Vagina (tissue), 2 donors: Measurements from ENCODE around the gene MPC1. TPM values are rescaled to one million over a fixed set of nuclear protein-coding genes. Genes with fewer than 3 reads are reported as not detected.

ENCODE experiments used
- DNase-seq, 2 donors: peaks; one replicate each; pipeline ENCODE4 v3.0.0-alpha.2; 2017; ENCODE audit errors: extremely low spot score in 2 of 2
- H3K27ac ChIP-seq: fragments of 200-600 bp; sonication (generic); one replicate; pipeline ENCODE4 v1.5.1; 2019
- H3K27me3 ChIP-seq: fragments of 200-600 bp; sonication (generic); one replicate; pipeline ENCODE4 v1.5.1; 2019
- H3K36me3 ChIP-seq, 2 donors: fragments of 200-600 bp; sonication (generic); one replicate each; pipeline ENCODE4 v1.5.1; 2017 to 2019
- H3K4me1 ChIP-seq: fragments of 200-600 bp; sonication (generic); one replicate; pipeline ENCODE4 v1.5.1; 2019
- H3K4me3 ChIP-seq, 2 donors: fragments of 200-600 bp; sonication (generic); 1 replicate in 1 of 2; 2 replicates in 1 of 2; pipeline ENCODE4 v1.5.1; 2016 to 2019
- H3K9me3 ChIP-seq: fragments of 200-600 bp; sonication (generic); one replicate; pipeline ENCODE4 v1.5.1; 2019
- POLR2A ChIP-seq, 2 donors: fragments of 450-650 bp; IDR thresholded peaks; one replicate each; pipeline ENCODE4 v1.6.1; 2017; ENCODE audit warnings: antibody characterized with exemption in 2 of 2, mild to moderate bottlenecking in 2 of 2, moderate library complexity in 2 of 2
- POLR2AphosphoS5 ChIP-seq, 2 donors: sonication (generic); formaldehyde crosslinking; IDR thresholded peaks; one replicate each; pipeline ENCODE4 v1.9.0; 2017; ENCODE audit warnings: antibody characterized with exemption in 2 of 2, mild to moderate bottlenecking in 2 of 2, low read depth in 1 of 2; ENCODE audit not compliant: insufficient read depth in 1 of 2
- intact Hi-C: fragments of 100-400 bp; cut with DNase I; formaldehyde crosslinking; loops from one replicate; pipeline ENCODE4 v1.15.1; 2023
- total RNA-seq: library from RNA; depleted of rRNA; stranded (reverse); fragments of >200 nt; gene quantifications from one replicate; pipeline ENCODE4 v1.2.3, GENCODE V29; 2016
- TF ChIP-seq, protein P1 (sequence below), 3 experiments: fragments of 450-650 bp in 2 of 3; fragments of 200-600 bp in 1 of 3; sonication (generic) in 1 of 3; IDR thresholded peaks; one replicate each; pipeline ENCODE4 v1.5.1; 2017 to 2019; ENCODE audit warnings: antibody characterized with exemption in 3 of 3, mild to moderate bottlenecking in 2 of 3, moderate library complexity in 2 of 3

The MPC1 gene
- total RNA-seq, 1 donor from 2014 or later: 44.0 TPM

GRCh38 chr6:166318649-166319600 lies 63.8 kb downstream of the MPC1 start:
- DNase-seq: no peak
- H3K4me1 ChIP-seq: no peaks in the 10 kb centered on the region
- H3K9me3 ChIP-seq: no peaks in the 10 kb centered on the region
- no peak overlapping the region for H3K4me3 ChIP-seq
- TF ChIP-seq POLR2AphosphoS5 (IDR thresholded peaks at IDR 0.05; ENCODE audit: insufficient read depth in 1 of 2, low read depth in 1 of 2) (no peak), POLR2A (IDR thresholded peaks at IDR 0.05) (no peak)
- TF ChIP-seq, protein P1, sequence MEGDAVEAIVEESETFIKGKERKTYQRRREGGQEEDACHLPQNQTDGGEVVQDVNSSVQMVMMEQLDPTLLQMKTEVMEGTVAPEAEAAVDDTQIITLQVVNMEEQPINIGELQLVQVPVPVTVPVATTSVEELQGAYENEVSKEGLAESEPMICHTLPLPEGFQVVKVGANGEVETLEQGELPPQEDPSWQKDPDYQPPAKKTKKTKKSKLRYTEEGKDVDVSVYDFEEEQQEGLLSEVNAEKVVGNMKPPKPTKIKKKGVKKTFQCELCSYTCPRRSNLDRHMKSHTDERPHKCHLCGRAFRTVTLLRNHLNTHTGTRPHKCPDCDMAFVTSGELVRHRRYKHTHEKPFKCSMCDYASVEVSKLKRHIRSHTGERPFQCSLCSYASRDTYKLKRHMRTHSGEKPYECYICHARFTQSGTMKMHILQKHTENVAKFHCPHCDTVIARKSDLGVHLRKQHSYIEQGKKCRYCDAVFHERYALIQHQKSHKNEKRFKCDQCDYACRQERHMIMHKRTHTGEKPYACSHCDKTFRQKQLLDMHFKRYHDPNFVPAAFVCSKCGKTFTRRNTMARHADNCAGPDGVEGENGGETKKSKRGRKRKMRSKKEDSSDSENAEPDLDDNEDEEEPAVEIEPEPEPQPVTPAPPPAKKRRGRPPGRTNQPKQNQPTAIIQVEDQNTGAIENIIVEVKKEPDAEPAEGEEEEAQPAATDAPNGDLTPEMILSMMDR (IDR thresholded peaks at IDR 0.05): no peak
- H3K27ac ChIP-seq: no peak overlapping the region
- peaks cover 0 to 22% of the 10 kb centered on the region in 2 donors for H3K36me3 ChIP-seq
- H3K27me3 ChIP-seq: no peaks in the 10 kb centered on the region
- intact Hi-C loops: loop anchor here (10.0 kb wide), 1 partner anchor 76 kb away; no protein-coding TSS in a partner anchor

DNA sequence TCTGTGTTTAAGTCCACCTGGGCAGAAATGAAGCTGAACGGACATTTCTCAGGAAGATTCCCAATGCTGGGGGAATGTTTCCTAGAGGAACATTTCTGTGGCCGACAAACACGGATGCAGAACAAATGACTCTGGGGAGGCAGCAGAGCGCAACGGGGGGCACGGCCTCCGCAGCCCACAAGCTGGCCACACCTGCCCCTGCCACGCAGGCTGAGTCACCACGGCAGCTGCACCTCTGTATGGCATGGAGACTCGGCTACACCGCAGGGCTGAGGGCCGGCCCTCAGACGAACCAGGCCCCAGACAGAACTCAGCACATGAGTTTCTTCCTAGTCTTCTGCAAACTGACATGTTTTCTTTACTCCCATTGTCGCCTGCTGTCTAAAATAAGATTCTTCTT lies 64.5 kb downstream of the MPC1 start:
- no peak for DNase-seq
- no peak overlapping the region for H3K4me3 ChIP-seq
- no peaks in the 10 kb centered on the region for H3K27me3 ChIP-seq
- TF ChIP-seq POLR2AphosphoS5 (IDR thresholded peaks at IDR 0.05; ENCODE audit: insufficient read depth in 1 of 2, low read depth in 1 of 2) (no peak), POLR2A (IDR thresholded peaks at IDR 0.05) (no peak)
- TF ChIP-seq, protein P1 (IDR thresholded peaks at IDR 0.05): no peak
- H3K27ac ChIP-seq: no peak overlapping the region
- intact Hi-C loops: loop anchor here (10.0 kb wide), 1 partner anchor 77 kb away; no protein-coding TSS in a partner anchor
- no peaks in the 10 kb centered on the region for H3K9me3 ChIP-seq
- no peaks in the 10 kb centered on the region for H3K4me1 ChIP-seq
- H3K36me3 ChIP-seq: peaks cover 0 to 17% of the 10 kb centered on the region in 2 donors

DNA sequence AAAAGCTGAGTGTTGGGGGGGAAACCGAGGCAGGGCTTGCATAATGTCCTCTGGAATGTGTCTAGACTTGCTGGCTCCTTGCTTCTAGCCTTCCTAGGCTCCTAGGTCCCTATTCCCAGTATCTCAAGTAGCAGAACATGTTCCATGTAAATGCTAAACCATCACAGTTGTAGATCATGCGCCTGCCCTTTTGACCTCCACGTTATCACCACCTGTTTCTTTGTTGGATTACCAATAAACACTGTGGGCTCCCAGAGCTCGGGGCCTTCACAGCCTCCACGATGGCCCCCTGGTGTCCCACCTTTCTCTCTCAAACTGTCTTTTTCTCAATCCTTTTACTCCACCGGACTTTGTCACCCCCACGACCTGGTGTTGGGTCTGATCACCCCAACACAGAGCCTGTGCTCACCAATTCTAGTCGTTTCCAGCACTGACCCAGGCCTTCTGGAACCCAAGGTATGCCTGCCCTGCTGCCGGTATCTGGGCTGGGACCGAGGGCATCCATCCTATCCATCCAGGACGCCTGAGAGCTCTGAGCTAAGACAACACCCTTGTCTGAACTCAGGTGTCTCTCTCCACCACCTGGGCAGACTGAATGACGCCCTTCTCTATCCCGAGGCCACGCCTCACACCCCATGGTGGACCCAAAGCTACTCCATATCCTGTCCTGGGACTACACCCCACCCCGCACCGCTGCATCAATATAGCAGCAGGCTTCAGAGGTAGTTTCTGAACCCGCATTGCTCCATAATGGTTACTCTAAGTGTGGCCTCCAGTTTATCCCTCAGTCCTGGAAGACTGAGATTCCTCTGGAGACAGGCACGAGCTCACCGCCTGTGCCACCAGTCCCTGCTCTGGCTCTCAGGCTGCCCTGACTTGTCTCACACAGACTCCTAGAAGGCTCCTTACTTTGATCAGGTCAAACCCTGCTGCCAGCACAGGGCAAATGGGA lies 65.2 kb downstream of the MPC1 start:
- Histone ChIP-seq H3K9me3 (no peaks in the 10 kb centered on the region), H3K4me3 (no peak overlapping the region), H3K27ac (no peak overlapping the region), H3K36me3 (peaks cover 0 to 10% of the 10 kb centered on the region in 2 donors), H3K27me3 (no peaks in the 10 kb centered on the region), H3K4me1 (no peaks in the 10 kb centered on the region)
- TF ChIP-seq, protein P1 (IDR thresholded peaks at IDR 0.05): no peak
- no peak for TF ChIP-seq POLR2AphosphoS5 (IDR thresholded peaks at IDR 0.05; ENCODE audit: insufficient read depth in 1 of 2, low read depth in 1 of 2)
- TF ChIP-seq POLR2A (IDR thresholded peaks at IDR 0.05): no peak
- no peak for DNase-seq
- intact Hi-C loops: loop anchor here (10.0 kb wide), 1 partner anchor 77 kb away; no protein-coding TSS in a partner anchor

DNA sequence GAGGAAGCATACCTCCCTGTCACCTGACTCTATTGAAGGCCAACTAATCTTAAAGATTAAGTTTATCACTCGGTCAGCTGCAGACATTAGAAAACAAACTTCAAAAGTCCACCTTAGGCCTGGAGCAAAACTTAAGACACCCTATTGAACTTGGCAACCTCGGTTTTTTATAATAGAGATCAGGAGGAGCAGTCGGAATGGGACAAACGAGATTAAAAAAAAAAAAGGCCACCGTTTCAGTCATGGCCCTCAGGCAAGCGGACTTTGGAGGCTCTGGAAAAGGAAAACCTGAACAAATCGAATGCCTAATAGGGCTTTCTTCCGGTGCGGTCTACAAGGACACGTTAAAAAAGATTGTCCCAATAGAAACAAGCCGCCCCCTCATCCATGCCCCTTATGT lies 67.3 kb downstream of the MPC1 start:
- TF ChIP-seq POLR2AphosphoS5 (IDR thresholded peaks at IDR 0.05; ENCODE audit: insufficient read depth in 1 of 2, low read depth in 1 of 2) (no peak), POLR2A (IDR thresholded peaks at IDR 0.05) (no peak)
- TF ChIP-seq, protein P1 (IDR thresholded peaks at IDR 0.05): no peak
- DNase-seq: no peak

More for the DNA sequence above, 67.3 kb downstream of the MPC1 start:
- Histone ChIP-seq H3K27me3 (no peaks in the 10 kb centered on the region), H3K4me3 (no peak overlapping the region), H3K4me1 (no peaks in the 10 kb centered on the region), H3K27ac (no peak overlapping the region), H3K9me3 (no peaks in the 10 kb centered on the region), H3K36me3 (no peaks in the 10 kb centered on the region)
- intact Hi-C loops: loop anchor here (10.0 kb wide), 1 partner anchor 79 kb away; no protein-coding TSS in a partner anchor

Other genes starting within 250 kb of the MPC1 start
- not detected for gene TBXT, start 215.1 kb downstream of the MPC1 start, total RNA-seq
- not detected for gene PRR18, start 74.5 kb downstream of the MPC1 start, total RNA-seq
- 23.3 TPM for gene SFT2D1, start 40.4 kb downstream of the MPC1 start, total RNA-seq
- gene RAMACL, start 203.7 kb upstream of the MPC1 start, total RNA-seq: 2.2 TPM
- 65.1 TPM for gene RPS6KA2, start 244.3 kb upstream of the MPC1 start, total RNA-seq